Hematopoietic multipotent progenitor cell treated with erythropoietin and hydrocortisone succinate and interleukin-3 and kit ligand, for 17 days (in vitro differentiated cells): ENCODE measurements around the gene UBE3D.
"Not testable (repeated sequence)": the region's sequence is repeated elsewhere in the genome, so short reads cannot be mapped to it uniquely, and the experiment has no call there.

ENCODE experiments used
- DNase-seq: peaks from one replicate; pipeline ENCODE4 v3.0.0-alpha.2; 2015; ENCODE audit warnings: low spot score

Gene UBE3D

DNA sequence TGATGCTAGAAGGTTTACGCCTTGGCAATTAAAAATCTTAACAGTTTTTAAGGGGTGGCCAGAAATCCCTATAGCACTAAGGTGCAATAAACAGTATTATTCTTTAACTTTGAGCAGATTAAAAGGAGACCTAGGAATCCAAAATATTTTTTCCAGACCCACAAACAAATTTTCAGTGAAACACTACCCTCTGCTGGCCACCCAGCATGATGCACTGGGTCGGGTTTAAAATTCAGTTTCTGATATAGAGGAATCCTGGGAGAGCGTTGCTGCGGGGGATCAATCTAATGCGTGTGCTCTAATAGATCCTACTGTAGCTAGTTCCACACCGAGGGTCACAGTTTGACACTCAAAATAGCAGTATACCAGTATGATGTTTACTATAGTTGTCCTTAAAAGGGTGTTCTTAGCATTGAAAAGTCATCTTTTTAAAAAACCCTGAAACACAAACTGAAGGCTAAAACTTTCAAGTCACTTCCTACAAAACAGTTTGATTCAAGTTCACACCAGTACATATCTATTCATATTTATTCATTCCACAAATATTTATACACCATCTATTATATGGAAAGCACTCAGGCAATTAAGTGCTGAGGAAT is 10.2 kb downstream of the UBE3D start:
- DNase-seq, result peak; percentile 46

DNA sequence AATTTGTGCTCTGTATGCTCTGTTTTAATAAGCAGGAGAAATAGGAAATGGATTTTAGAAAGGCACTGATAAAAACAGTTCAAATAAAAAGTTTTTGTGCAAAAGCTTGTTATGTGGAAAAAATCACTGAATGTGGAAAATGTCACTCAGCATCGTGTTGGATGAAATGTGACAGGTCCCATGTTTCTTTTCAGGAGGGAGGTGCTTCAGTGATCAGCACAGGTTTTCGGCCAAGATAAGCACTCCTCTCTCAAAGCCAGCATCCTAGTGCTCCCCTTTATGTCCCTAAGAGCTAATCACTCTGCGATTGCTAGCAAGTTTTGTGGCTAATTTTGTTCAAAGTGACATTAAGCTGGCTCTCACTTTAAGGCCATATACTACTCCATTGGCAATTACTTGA is 12.0 kb downstream of the UBE3D start:
- no peak for DNase-seq

DNA sequence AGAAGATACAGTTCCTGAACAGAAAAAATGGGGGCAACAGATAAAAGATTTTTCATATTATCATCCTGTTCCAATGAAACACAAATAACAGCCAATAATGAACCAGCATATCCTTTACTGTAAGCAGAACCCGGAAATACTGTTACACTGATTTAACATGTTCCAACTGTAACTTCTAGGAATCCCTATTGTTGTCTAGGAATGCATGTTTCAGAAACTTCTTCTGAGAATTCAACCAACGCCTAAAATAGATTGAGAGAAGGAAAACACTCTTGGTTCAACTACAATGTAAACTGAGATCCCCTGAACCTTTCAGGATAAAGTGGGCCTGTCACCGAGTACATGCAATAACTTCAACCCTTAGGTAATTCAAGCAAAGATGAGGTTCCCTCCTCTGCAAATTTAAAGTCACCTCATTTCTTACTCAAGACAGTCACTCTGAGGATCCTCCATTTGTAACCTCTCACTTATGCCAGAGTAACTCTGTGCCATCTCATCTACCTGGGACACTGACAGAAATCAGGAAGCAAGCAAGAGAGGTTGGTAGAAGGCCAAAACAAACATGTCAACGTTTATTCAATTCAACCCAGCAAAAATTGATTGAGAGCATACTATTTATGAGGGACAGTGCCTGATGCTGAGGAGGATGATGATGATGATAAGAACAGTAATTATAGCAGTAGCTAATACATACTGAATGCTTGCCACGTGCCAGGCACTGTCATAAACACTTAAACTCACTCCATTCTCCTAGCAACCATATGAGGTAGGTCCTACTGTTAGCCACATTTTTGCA is 14.1 kb downstream of the UBE3D start:
- DNase-seq, result no peak

GRCh38 chr6:83047065-83047754 is 18.4 kb downstream of the UBE3D start:
- DNase-seq, result no peak

GRCh38 chr6:83044091-83044768 is 21.4 kb downstream of the UBE3D start:
- DNase-seq, result no peak

- no peak for DNase-seq
These were observed 23.1 kb downstream of the UBE3D start for GRCh38 chr6:83042467-83043053.

- no peak for DNase-seq
These were observed 27.4 kb downstream of the UBE3D start for GRCh38 chr6:83038246-83038645.

- no peak for DNase-seq
These were observed 34.0 kb downstream of the UBE3D start for GRCh38 chr6:83031689-83032088.

DNA sequence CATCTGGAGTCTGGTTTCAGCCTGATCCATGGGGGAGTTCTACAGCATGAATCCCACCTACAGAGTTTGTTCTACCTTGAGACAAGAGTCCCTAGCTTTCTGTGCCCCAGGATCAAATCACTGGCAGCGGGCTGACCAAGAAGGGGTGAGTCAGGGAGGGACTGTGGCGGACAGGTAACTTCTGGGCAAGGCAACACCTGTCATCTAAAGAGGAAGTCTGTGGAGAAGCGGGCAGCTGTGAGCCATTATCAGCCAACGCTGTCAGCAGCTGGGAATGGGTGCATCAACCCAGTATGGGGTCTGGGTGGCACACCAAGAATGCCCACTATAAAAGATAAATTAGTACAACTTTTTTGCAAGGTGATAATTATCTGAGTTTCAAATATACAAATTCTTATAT is 45.9 kb downstream of the UBE3D start:
- no peak for DNase-seq

- DNase-seq, result not testable (repeated sequence)
These were observed 54.5 kb downstream of the UBE3D start for GRCh38 chr6:83011131-83011530.

- no peak for DNase-seq
These were observed 57.0 kb downstream of the UBE3D start for GRCh38 chr6:83008626-83009025.

- DNase-seq, result no peak
These were observed 59.3 kb downstream of the UBE3D start for GRCh38 chr6:83006270-83006905.

GRCh38 chr6:82996156-82996555 is 69.5 kb downstream of the UBE3D start:
- no peak for DNase-seq

DNA sequence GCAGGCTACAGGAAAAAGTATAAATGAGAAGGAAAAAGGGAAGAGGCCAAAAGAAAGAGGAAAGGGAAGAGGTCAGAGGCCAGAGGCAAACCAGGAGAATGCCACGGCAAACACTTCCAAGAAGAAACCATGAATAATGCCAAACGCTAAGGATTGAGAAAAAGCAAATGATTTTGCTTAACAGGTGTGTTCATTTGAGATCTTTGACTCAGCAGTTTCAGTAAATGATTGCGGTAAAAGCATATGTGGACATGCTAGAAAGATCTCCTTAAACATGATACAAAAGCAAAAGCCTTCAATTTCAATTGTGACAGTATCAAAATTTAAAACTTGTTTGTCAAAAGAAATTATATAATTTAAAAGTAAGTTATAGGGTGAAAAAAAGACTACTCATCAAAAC is 70.6 kb downstream of the UBE3D start:
- DNase-seq, result no peak

- DNase-seq, result no peak
These were observed 75.8 kb downstream of the UBE3D start for GRCh38 chr6:82989736-82990290.

DNA sequence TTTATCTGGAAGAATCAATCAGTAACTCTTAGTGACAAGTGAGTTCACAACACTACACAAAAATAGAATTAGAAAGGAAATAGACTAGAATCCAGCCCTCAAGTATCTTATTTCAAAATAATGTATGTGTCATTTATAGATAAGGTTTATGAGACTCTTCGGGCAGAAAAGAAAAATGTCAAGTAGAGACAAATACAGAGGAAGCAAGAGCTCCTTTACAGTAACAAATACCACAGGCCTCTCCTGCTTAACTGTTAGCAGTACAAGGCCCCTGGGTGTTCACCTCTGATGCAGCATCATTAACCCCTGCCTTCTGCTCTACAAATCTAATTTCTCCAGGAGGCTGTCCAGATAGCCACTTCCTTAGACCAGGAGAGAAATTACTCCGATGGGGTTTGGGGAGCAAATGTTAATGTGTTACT is 76.7 kb downstream of the UBE3D start:
- DNase-seq, result no peak

DNA sequence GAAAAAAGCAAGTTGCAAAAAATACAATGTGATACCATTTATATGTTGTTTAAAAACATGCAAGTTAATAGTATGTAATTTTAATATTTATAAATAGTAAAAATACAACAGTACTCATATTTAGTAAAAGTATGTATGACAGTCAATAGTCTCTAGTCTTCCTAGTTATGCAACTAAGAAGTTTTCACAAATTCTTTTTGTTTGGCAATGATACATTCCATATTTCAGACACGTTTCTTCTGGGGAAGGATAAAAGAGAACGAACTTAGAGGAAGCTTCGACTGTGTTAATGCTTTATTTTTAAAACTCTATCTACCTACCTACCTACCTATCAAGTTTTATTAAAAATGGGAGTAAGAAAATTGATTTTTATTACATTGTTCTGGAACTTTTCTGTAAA is 77.7 kb downstream of the UBE3D start:
- no peak for DNase-seq

DNA sequence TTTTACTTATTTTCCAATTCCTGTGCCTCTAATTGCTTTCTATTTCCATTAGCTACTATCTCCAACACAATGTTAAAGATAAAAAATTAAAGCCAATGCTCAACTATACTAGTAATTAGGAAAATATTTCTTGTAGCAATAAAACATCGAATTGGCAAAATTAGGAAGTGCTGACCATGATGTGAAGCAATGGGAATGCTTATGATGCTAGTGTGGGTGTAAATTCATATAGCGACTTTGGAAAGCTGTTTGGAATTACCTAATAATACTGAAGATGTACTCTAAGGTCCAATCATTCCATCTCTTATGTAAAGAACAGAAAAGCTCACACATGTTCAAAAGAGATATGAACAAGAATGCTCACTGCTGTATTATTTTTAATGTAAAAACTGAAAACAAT is 78.2 kb downstream of the UBE3D start:
- DNase-seq, result no peak

DNA sequence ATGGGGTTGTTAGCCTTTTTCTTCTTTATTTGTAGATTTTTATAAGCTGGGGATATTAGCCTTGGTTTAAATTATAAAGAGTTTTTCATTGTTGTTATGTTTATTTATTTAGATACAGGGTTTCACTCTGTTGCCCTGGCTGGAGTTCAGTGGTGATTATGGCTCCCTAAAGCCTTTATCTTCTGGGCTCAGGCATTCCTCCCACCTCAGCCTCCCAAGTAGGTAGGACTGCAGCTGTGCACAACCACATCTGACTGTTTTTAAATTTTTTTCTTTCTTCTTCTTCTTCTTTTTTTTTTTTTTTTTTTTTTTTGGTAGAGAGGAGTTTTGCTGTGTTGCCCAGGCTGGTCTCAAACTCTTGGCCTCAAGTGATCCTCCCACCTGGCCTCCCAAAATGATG is 80.9 kb downstream of the UBE3D start:
- DNase-seq, result no peak

DNA sequence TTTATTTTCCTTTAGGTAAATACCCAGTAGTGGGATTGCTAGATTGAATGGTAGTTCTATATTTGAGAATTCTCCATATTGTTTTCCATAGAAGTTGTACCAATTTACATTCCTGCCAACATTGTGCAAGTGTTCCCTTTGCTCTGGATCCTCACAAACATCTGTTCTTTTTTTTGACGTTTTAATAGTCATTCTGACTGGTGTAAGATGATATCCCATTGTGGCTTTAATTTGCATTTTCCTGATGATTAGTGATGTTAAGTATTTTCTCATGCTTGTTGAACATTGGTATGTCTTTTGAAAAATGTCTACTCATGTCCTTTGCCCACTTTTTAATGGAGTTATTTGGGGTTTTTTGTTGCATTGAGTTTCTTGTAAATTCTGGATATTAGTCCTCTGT is 85.6 kb downstream of the UBE3D start:
- no peak for DNase-seq

GRCh38 chr6:82979657-82980056 is 86.0 kb downstream of the UBE3D start:
- DNase-seq, result no peak
